ENCODE measurements around the gene CD5L.

Gene CD5L

DNA sequence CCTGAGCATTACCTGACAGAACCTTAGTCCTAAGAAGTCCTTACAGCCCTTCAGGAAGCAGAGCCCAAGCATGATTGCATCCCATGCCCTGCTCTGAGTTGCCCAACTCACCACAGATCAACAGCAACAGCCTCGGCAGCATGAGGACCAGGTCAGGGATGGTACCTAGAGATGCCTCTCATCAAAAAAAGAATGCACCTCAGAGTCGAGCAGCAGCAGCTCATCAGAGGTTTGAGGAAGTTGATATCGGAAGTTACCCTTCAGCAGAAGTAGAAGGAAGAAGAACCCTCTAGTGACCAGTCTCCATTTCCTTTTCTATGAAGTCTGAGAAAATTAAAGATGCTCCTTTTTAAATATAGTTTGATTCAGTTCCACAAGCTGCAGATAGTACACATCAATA lies 21.7 kb downstream of the CD5L start, which contains the start of gene FCRL1:
Gene FCRL1 (minus strand): TSS at position 225 of the 400 bp plus-strand sequence. CDS start 83 bp downstream, at position 142.
- Histone ChIP-seq H3K14ac (ENCODE audit: low read length) (no peak within 1 kb of the TSS), H4K8ac (ENCODE audit: low read depth, low read length) (no peak within 1 kb of the TSS), H3K79me2 (ENCODE audit: control insufficient read depth, insufficient read depth, low read length, poor library complexity) (no peaks in the 10 kb centered on the region), H3K4me3 (ENCODE audit: low read depth, low read length) (no peak within 1 kb of the TSS), H3K36me3 (ENCODE audit: control insufficient read depth in 1 of 2, insufficient read depth in 2 of 2, low read length in 2 of 2) (no peaks in the 10 kb centered on the region), H3K27me3 (ENCODE audit: insufficient read depth, low read length) (no peaks in the 10 kb centered on the region), H3K18ac (ENCODE audit: low read length) (no peak within 1 kb of the TSS), H4K91ac (ENCODE audit: low read depth, low read length) (no peak within 1 kb of the TSS), H2BK5ac (ENCODE audit: low read depth, low read length, poor library complexity) (no peak within 1 kb of the TSS), H4K12ac (ENCODE audit: low read depth, low read length) (no peak within 1 kb of the TSS), H2BK120ac (ENCODE audit: insufficient read depth, low read length, poor library complexity) (no peak within 1 kb of the TSS), H2AK5ac (ENCODE audit: low read length) (no peak within 1 kb of the TSS), H3K9me3 (ENCODE audit: insufficient read depth, low read depth, low read length) (no peaks in the 10 kb centered on the region), H3K9ac (ENCODE audit: low read length) (no peak within 1 kb of the TSS), H3K23ac (ENCODE audit: low read length) (no peak within 1 kb of the TSS), H3K79me1 (ENCODE audit: low read length) (no peaks in the 10 kb centered on the region), H3K27ac (ENCODE audit: low read depth, low read length) (no peak within 1 kb of the TSS), H3K4me2 (ENCODE audit: low read length) (no peak within 1 kb of the TSS), H3K4me1 (ENCODE audit: control insufficient read depth in 1 of 2, insufficient read depth in 2 of 2, low read length in 2 of 2) (no peaks in the 10 kb centered on the region), H2AFZ (ENCODE audit: insufficient read depth, low read length, poor library complexity) (no peak within 1 kb of the TSS), H2BK12ac (ENCODE audit: low read length) (no peak within 1 kb of the TSS), H3K4ac (ENCODE audit: low read depth, low read length) (no peak within 1 kb of the TSS)
- no peak for DNase-seq
- WGBS (ENCODE audit: extremely low coverage, insufficient coverage, insufficient read length) = no CpG with 5 or more reads among the region's 3 CpGs

DNA sequence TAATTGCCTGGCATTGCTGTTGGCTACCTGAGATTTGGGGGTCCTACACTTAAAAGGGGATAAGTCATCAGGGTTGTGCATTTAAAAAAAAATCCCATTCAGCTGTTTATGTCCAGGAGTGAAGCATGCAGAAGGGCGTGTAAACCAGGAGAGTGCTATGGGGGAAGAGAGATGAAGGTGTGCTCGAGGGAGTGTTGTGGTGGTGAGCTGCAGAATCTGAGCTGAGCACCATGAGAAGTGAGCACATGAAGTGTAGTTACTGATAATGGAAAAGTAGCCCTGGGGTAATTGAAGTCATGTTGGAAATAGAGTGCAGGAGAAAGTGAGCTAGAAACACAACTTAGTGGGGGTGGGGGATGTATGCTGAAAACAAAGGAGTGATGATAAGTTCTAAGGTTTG lies 22.4 kb downstream of the CD5L start:
- no peak overlapping the region for H2BK120ac ChIP-seq (ENCODE audit: insufficient read depth, low read length, poor library complexity)
- no peak overlapping the region for H3K4ac ChIP-seq (ENCODE audit: low read depth, low read length)
- H3K4me2 ChIP-seq (ENCODE audit: low read length) = no peak overlapping the region
- H3K4me3 ChIP-seq (ENCODE audit: low read depth, low read length) = no peak overlapping the region
- no peaks in the 10 kb centered on the region for H3K79me2 ChIP-seq (ENCODE audit: control insufficient read depth, insufficient read depth, low read length, poor library complexity)
- H2BK12ac ChIP-seq (ENCODE audit: low read length) = no peak overlapping the region
- H4K12ac ChIP-seq (ENCODE audit: low read depth, low read length) = no peak overlapping the region
- no peaks in the 10 kb centered on the region for H3K79me1 ChIP-seq (ENCODE audit: low read length)
- no peak overlapping the region for H4K91ac ChIP-seq (ENCODE audit: low read depth, low read length)
- no peaks in the 10 kb centered on the region for H3K4me1 ChIP-seq (ENCODE audit: control insufficient read depth in 1 of 2, insufficient read depth in 2 of 2, low read length in 2 of 2)
- no peaks in the 10 kb centered on the region for H3K36me3 ChIP-seq (ENCODE audit: control insufficient read depth in 1 of 2, insufficient read depth in 2 of 2, low read length in 2 of 2)
- no peak for DNase-seq
- H3K9me3 ChIP-seq (ENCODE audit: insufficient read depth, low read depth, low read length) = no peaks in the 10 kb centered on the region
- H3K18ac ChIP-seq (ENCODE audit: low read length) = no peak overlapping the region
- H3K14ac ChIP-seq (ENCODE audit: low read length) = no peak overlapping the region
- no peak overlapping the region for H2AK5ac ChIP-seq (ENCODE audit: low read length)
- no peak overlapping the region for H3K27ac ChIP-seq (ENCODE audit: low read depth, low read length)
- H2BK5ac ChIP-seq (ENCODE audit: low read depth, low read length, poor library complexity) = no peak overlapping the region
- no peak overlapping the region for H3K23ac ChIP-seq (ENCODE audit: low read length)
- H3K27me3 ChIP-seq (ENCODE audit: insufficient read depth, low read length) = no peaks in the 10 kb centered on the region
- H2AFZ ChIP-seq (ENCODE audit: insufficient read depth, low read length, poor library complexity) = no peak overlapping the region
- H3K9ac ChIP-seq (ENCODE audit: low read length) = no peak overlapping the region
- no peak overlapping the region for H4K8ac ChIP-seq (ENCODE audit: low read depth, low read length)
- no CpG with 5 or more reads among the region's 2 CpGs for WGBS (ENCODE audit: extremely low coverage, insufficient coverage, insufficient read length)

DNA sequence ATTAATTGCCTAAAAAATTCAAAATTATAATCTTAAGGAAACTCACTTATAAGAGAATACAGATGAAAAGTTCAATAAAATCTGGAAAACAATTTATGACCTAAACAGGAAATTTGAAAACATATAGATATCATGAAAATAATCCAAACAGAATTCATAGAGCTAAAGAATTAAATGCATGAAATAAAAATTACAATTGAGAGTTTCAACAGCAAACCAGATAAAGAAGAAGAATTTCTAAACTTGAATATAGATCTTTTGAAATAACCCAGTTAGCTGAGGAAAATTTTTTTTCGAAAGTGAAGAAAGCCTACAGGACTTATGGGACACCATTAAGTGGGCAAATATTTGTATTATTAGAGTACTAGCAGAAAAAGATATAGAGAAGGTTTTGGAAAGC lies 28.3 kb downstream of the CD5L start:
- no peak overlapping the region for H3K23ac ChIP-seq (ENCODE audit: low read length)
- H2AFZ ChIP-seq (ENCODE audit: insufficient read depth, low read length, poor library complexity) = no peak overlapping the region
- WGBS (ENCODE audit: extremely low coverage, insufficient coverage, insufficient read length) = no CpG with 5 or more reads among the region's 1 CpG
- no peaks in the 10 kb centered on the region for H3K79me1 ChIP-seq (ENCODE audit: low read length)
- no peaks in the 10 kb centered on the region for H3K79me2 ChIP-seq (ENCODE audit: control insufficient read depth, insufficient read depth, low read length, poor library complexity)
- H3K4me2 ChIP-seq (ENCODE audit: low read length) = no peak overlapping the region
- no peak overlapping the region for H4K8ac ChIP-seq (ENCODE audit: low read depth, low read length)
- no peak for DNase-seq
- no peaks in the 10 kb centered on the region for H3K36me3 ChIP-seq (ENCODE audit: control insufficient read depth in 1 of 2, insufficient read depth in 2 of 2, low read length in 2 of 2)
- H2BK12ac ChIP-seq (ENCODE audit: low read length) = no peak overlapping the region
- H2AK5ac ChIP-seq (ENCODE audit: low read length) = no peak overlapping the region
- no peak overlapping the region for H2BK120ac ChIP-seq (ENCODE audit: insufficient read depth, low read length, poor library complexity)
- H3K4ac ChIP-seq (ENCODE audit: low read depth, low read length) = no peak overlapping the region
- H3K4me3 ChIP-seq (ENCODE audit: low read depth, low read length) = no peak overlapping the region
- no peaks in the 10 kb centered on the region for H3K4me1 ChIP-seq (ENCODE audit: control insufficient read depth in 1 of 2, insufficient read depth in 2 of 2, low read length in 2 of 2)
- no peaks in the 10 kb centered on the region for H3K27me3 ChIP-seq (ENCODE audit: insufficient read depth, low read length)
- H2BK5ac ChIP-seq (ENCODE audit: low read depth, low read length, poor library complexity) = no peak overlapping the region
- H3K27ac ChIP-seq (ENCODE audit: low read depth, low read length) = no peak overlapping the region
- H4K12ac ChIP-seq (ENCODE audit: low read depth, low read length) = no peak overlapping the region
- H3K14ac ChIP-seq (ENCODE audit: low read length) = no peak overlapping the region
- peaks cover 6% of the 10 kb centered on the region for H3K9me3 ChIP-seq (ENCODE audit: insufficient read depth, low read depth, low read length)
- H4K91ac ChIP-seq (ENCODE audit: low read depth, low read length) = no peak overlapping the region
- no peak overlapping the region for H3K9ac ChIP-seq (ENCODE audit: low read length)
- no peak overlapping the region for H3K18ac ChIP-seq (ENCODE audit: low read length)

DNA sequence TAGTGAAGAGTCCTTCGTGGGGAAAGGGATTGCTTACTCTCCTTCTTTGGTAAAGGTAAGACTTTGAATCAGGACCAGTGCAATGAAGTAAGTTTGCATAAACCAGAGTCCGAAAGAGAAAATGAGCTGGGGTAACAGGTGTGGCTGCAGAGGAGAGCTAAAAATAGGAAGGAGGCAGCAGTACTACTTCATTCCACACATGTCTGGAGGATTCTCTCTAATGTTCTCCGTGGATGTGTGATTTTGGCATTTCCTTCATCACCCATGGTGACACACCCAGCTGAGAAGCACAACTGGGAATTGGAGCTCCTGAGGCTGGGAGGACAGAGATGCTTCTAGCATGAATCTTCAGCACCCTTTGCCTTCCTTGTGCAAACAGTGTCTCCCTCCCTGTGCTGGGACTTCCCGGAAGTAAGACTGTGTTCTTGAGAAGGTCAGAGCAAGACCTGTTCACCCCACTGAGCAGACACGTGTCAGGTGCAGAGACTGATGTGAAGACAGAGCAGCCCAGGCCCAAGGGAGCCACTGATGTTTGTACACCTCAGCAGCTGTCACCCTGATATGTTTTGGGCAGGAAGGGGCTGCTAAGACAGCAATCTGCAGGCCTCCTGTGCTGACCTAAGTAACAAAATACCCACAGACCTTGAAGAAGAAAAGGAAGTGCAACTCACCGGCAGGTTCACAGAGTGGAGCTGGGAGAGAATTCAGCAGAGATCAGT lies 35.0 kb downstream of the CD5L start:
- Histone ChIP-seq H3K36me3 (ENCODE audit: control insufficient read depth in 1 of 2, insufficient read depth in 2 of 2, low read length in 2 of 2) (no peaks in the 10 kb centered on the region), H4K8ac (ENCODE audit: low read depth, low read length) (no peak overlapping the region), H3K4ac (ENCODE audit: low read depth, low read length) (no peak overlapping the region), H3K79me1 (ENCODE audit: low read length) (no peaks in the 10 kb centered on the region), H3K4me2 (ENCODE audit: low read length) (no peak overlapping the region), H3K23ac (ENCODE audit: low read length) (no peak overlapping the region), H3K14ac (ENCODE audit: low read length) (no peak overlapping the region), H2AFZ (ENCODE audit: insufficient read depth, low read length, poor library complexity) (no peak overlapping the region), H2BK5ac (ENCODE audit: low read depth, low read length, poor library complexity) (no peak overlapping the region), H3K9ac (ENCODE audit: low read length) (no peak overlapping the region), H3K4me1 (ENCODE audit: control insufficient read depth in 1 of 2, insufficient read depth in 2 of 2, low read length in 2 of 2) (no peaks in the 10 kb centered on the region), H2BK12ac (ENCODE audit: low read length) (no peak overlapping the region), H2AK5ac (ENCODE audit: low read length) (no peak overlapping the region), H3K9me3 (ENCODE audit: insufficient read depth, low read depth, low read length) (no peaks in the 10 kb centered on the region), H3K27me3 (ENCODE audit: insufficient read depth, low read length) (no peaks in the 10 kb centered on the region), H2BK120ac (ENCODE audit: insufficient read depth, low read length, poor library complexity) (no peak overlapping the region), H4K12ac (ENCODE audit: low read depth, low read length) (no peak overlapping the region), H3K79me2 (ENCODE audit: control insufficient read depth, insufficient read depth, low read length, poor library complexity) (no peaks in the 10 kb centered on the region), H4K91ac (ENCODE audit: low read depth, low read length) (no peak overlapping the region), H3K18ac (ENCODE audit: low read length) (no peak overlapping the region), H3K4me3 (ENCODE audit: low read depth, low read length) (no peak overlapping the region), H3K27ac (ENCODE audit: low read depth, low read length) (no peak overlapping the region)
- no peak for DNase-seq
- no CpG with 5 or more reads among the region's 6 CpGs for WGBS (ENCODE audit: extremely low coverage, insufficient coverage, insufficient read length)
